Measurements from ENCODE around the gene SNX18.
"Not testable (repeated sequence)": the region's sequence is repeated elsewhere in the genome, so short reads cannot be mapped to it uniquely, and the experiment has no call there.

SNX18 gene

GRCh38 chr5:54520940-54521339 is 3.4 kb downstream of the SNX18 start:
- DNase-seq = no peak

- DNase-seq = no peak
These were observed 4.4 kb downstream of the SNX18 start for GRCh38 chr5:54521856-54522479.

- DNase-seq = no peak
These were observed 6.0 kb downstream of the SNX18 start for GRCh38 chr5:54523534-54523933.

GRCh38 chr5:54524082-54524481 is 6.5 kb downstream of the SNX18 start:
- no peak for DNase-seq

- no peak for DNase-seq
These were observed 7.1 kb downstream of the SNX18 start for GRCh38 chr5:54524704-54525103.

- no peak for DNase-seq
These were observed 7.7 kb downstream of the SNX18 start for GRCh38 chr5:54525261-54525660.

- no peak for DNase-seq
These were observed 8.1 kb downstream of the SNX18 start for GRCh38 chr5:54525692-54526091.

GRCh38 chr5:54526604-54527288 is 9.2 kb downstream of the SNX18 start:
- no peak for DNase-seq

GRCh38 chr5:54528633-54529209 is 11.2 kb downstream of the SNX18 start:
- DNase-seq = no peak

GRCh38 chr5:54529565-54529964 is 12.0 kb downstream of the SNX18 start:
- no peak for DNase-seq

- DNase-seq = no peak
These were observed 14.0 kb downstream of the SNX18 start for GRCh38 chr5:54531546-54531945.

GRCh38 chr5:54533541-54534190 is 16.1 kb downstream of the SNX18 start:
- no peak for DNase-seq

- no peak for DNase-seq
These were observed 16.8 kb downstream of the SNX18 start for GRCh38 chr5:54534191-54535004.

- no peak for DNase-seq
These were observed 17.7 kb downstream of the SNX18 start for GRCh38 chr5:54535149-54535844.

- DNase-seq = not testable (repeated sequence)
These were observed 18.8 kb downstream of the SNX18 start for GRCh38 chr5:54536375-54536774.

- DNase-seq = not testable (repeated sequence)
These were observed 19.3 kb downstream of the SNX18 start for GRCh38 chr5:54536861-54537260.

GRCh38 chr5:54537725-54538124 is 20.2 kb downstream of the SNX18 start:
- no peak for DNase-seq

GRCh38 chr5:54538156-54538555 is 20.6 kb downstream of the SNX18 start:
- DNase-seq = no peak

- no peak for DNase-seq
These were observed 21.4 kb downstream of the SNX18 start for GRCh38 chr5:54539001-54539400.

GRCh38 chr5:54540286-54540685 is 22.7 kb downstream of the SNX18 start:
- no peak for DNase-seq

- DNase-seq = no peak
These were observed 24.5 kb downstream of the SNX18 start for GRCh38 chr5:54541823-54542783.
